Panc1 (cell line): Measurements from ENCODE around the gene DNASE2B.

Experiments used
- CTCF ChIP-seq: fragments of 450-650 bp; IDR thresholded peaks from 2 replicates; pipeline ENCODE4 v1.5.1; 2017; ENCODE audit warnings: mild to moderate bottlenecking
- POLR2AphosphoS5 ChIP-seq: IDR thresholded peaks from 2 replicates; pipeline ENCODE4 v1.6.1; 2012; ENCODE audit warnings: mild to moderate bottlenecking, low read depth, low read length, moderate library complexity
- REST ChIP-seq, 2 experiments: IDR thresholded peaks; 2 replicates each; pipeline ENCODE4 v1.6.1; 2011 to 2012; ENCODE audit warnings: low read depth in 2 of 2, control low read depth in 1 of 2, low read length in 1 of 2, mild to moderate bottlenecking in 1 of 2, moderate library complexity in 1 of 2; ENCODE audit not compliant: insufficient read depth in 1 of 2
- SIN3A ChIP-seq: IDR thresholded peaks from 2 replicates; pipeline ENCODE4 v1.6.1; 2012; ENCODE audit warnings: low read depth, mild to moderate bottlenecking, low read length, moderate library complexity, borderline replicate concordance; ENCODE audit not compliant: insufficient read depth
- TCF7L2 ChIP-seq: IDR thresholded peaks from 2 replicates; pipeline ENCODE4 v1.6.1; 2011; ENCODE audit warnings: mild to moderate bottlenecking, low read depth, low read length, inconsistent platforms

GRCh38 chr1:84424513-84425149, 26.3 kb downstream of the DNASE2B start:
- TF ChIP-seq CTCF (no peak), POLR2AphosphoS5 (no peak), TCF7L2 (no peak), REST (IDR thresholded peaks at IDR 0.05; ENCODE audit: insufficient read depth in 1 of 2, low read depth in 2 of 2, low read length in 1 of 2) (no peak), SIN3A (no peak)
